B cell (primary cell): ENCODE results near the gene UBL4A. TPM values are rescaled to one million over a fixed set of nuclear protein-coding genes. Genes with fewer than 3 reads are reported as not detected.

Experiments
- ATAC-seq: fragments of 200-7000 bp; cut with Tn5 transposase; one replicate; pipeline ENCODE4 v1.10.0; 2021; ENCODE audit warnings: low read depth, mild to moderate bottlenecking, moderate number of reproducible peaks, moderate library complexity
- CTCF ChIA-PET: fragments of 350-600 bp; sonication (Branson Sonifier 250); formaldehyde crosslinking; loops from one replicate; lab custom pipeline; 2021; ENCODE audit warnings: antibody characterized with exemption, inconsistent platforms; lab: Charles Lee
- POLR2A ChIA-PET: fragments of 350-600 bp; sonication (Branson Sonifier 250); formaldehyde crosslinking; loops from one replicate; lab custom pipeline; 2021; ENCODE audit warnings: antibody characterized with exemption; lab: Charles Lee
- DNase-seq: peaks from one replicate; pipeline ENCODE4 v3.0.0; 2013
- H2AFZ ChIP-seq: 2 replicates; pipeline ENCODE4 v1.6.1; 2012; ENCODE audit warnings: mild to moderate bottlenecking, low read depth, low read length; ENCODE audit not compliant: insufficient read depth, poor library complexity, severe bottlenecking
- H3K27ac ChIP-seq, 2 donors: 1 replicate in 1 of 2; 2 replicates in 1 of 2; pipeline ENCODE4 v1.5.1; 2012 to 2013; ENCODE audit warnings: low read length in 2 of 2, mild to moderate bottlenecking in 2 of 2, moderate library complexity in 1 of 2
- H3K27me3 ChIP-seq, 4 experiments: fragments of 200-600 bp in 1 of 4; sonication (generic) in 1 of 4; replicated peaks in 1 of 4; 1 replicate in 2 of 4; 2 replicates in 2 of 4; pipeline versions ENCODE4 v1.6.1 to v1.7.0; 2013 to 2016; ENCODE audit warnings: low read length in 3 of 4, mild to moderate bottlenecking in 2 of 4, mixed read lengths in 1 of 4, moderate library complexity in 1 of 4; ENCODE audit not compliant: insufficient read depth in 4 of 4, control insufficient read depth in 3 of 4; ENCODE audit errors: control extremely low read depth in 1 of 4
- H3K36me3 ChIP-seq, 2 experiments: replicated peaks in 1 of 2; 1 replicate in 1 of 2; 2 replicates in 1 of 2; pipeline versions ENCODE4 v1.6.1 to v1.7.1; 2013; ENCODE audit warnings: low read length in 1 of 2; ENCODE audit not compliant: insufficient read depth in 2 of 2, control insufficient read depth in 1 of 2; ENCODE audit errors: control extremely low read depth in 1 of 2, extremely low read depth in 1 of 2
- H3K4me1 ChIP-seq, 2 donors: fragments of 200-600 bp in 1 of 2; sonication (generic) in 1 of 2; 1 replicate in 1 of 2; 2 replicates in 1 of 2; pipeline versions ENCODE4 v1.5.1 to v1.6.1; 2013 to 2017; ENCODE audit warnings: low read length in 2 of 2; ENCODE audit not compliant: control insufficient read depth in 2 of 2, insufficient read depth in 2 of 2
- H3K4me2 ChIP-seq: replicated peaks from 2 replicates; pipeline ENCODE3; 2012; ENCODE audit warnings: mild to moderate bottlenecking, low read depth, low read length; ENCODE audit not compliant: poor library complexity, severe bottlenecking
- H3K4me3 ChIP-seq, 5 experiments: fragments of 200-600 bp in 1 of 5; sonication (generic) in 1 of 5; 1 replicate in 3 of 5; 2 replicates in 2 of 5; pipeline versions ENCODE4 v1.5.1 to v1.7.0; 2011 to 2016; ENCODE audit warnings: low read length in 4 of 5, mild to moderate bottlenecking in 4 of 5, low read depth in 2 of 5, control low read depth in 1 of 5, moderate library complexity in 1 of 5; ENCODE audit not compliant: insufficient read depth in 1 of 5; ENCODE audit errors: control extremely low read depth in 1 of 5, extremely low read depth in 1 of 5
- H3K79me2 ChIP-seq: fragments of 200-600 bp; sonication (generic); one replicate; pipeline ENCODE4 v1.6.0; 2016; ENCODE audit warnings: low read length; ENCODE audit not compliant: control insufficient read depth, insufficient read depth
- H3K9ac ChIP-seq: fragments of 200-600 bp; sonication (generic); 2 replicates; pipeline ENCODE4 v1.6.1; 2017; ENCODE audit warnings: mild to moderate bottlenecking, low read length, moderate library complexity
- H3K9me3 ChIP-seq, 3 donors: one replicate each; pipeline versions ENCODE4 v1.6.1 to v1.7.1; 2013; ENCODE audit warnings: low read length in 2 of 3; ENCODE audit not compliant: control insufficient read depth in 2 of 3, insufficient read depth in 1 of 3; ENCODE audit errors: control extremely low read depth in 1 of 3
- H4K20me1 ChIP-seq: 2 replicates; pipeline ENCODE4 v1.6.0; 2012; ENCODE audit warnings: mild to moderate bottlenecking, low read length; ENCODE audit not compliant: insufficient read depth, control insufficient read depth, poor library complexity, severe bottlenecking
- H3K27ac Mint-ChIP-seq: one replicate; pipeline ENCODE4 v1.8.0; 2021; ENCODE audit warnings: mixed read lengths
- H3K27me3 Mint-ChIP-seq: one replicate; pipeline ENCODE4 v1.8.0; 2021; ENCODE audit warnings: mixed read lengths
- H3K4me1 Mint-ChIP-seq: one replicate; pipeline ENCODE4 v1.8.0; 2021; ENCODE audit warnings: mixed read lengths
- H3K4me3 Mint-ChIP-seq: one replicate; pipeline ENCODE4 v1.8.0; 2021; ENCODE audit warnings: mixed read lengths
- H3K9me3 Mint-ChIP-seq: one replicate; pipeline ENCODE4 v1.8.0; 2022; ENCODE audit warnings: mixed read lengths; ENCODE audit not compliant: insufficient read depth
- EZH2 ChIP-seq: IDR thresholded peaks from 2 replicates; pipeline ENCODE4 v1.6.1; 2012; ENCODE audit warnings: borderline replicate concordance, low read depth, mild to moderate bottlenecking, moderate library complexity, low read length; ENCODE audit not compliant: insufficient read depth, poor library complexity, severe bottlenecking
- WGBS: methylation state at CpG from one replicate; pipeline ENCODE4 v1.1.5; 2013; ENCODE audit warnings: missing lambda C conversion rate; ENCODE audit not compliant: insufficient coverage; 5-methylcytosine and 5-hydroxymethylcytosine counted together
- intact Hi-C: fragments of 100-400 bp; cut with micrococcal nuclease; formaldehyde crosslinking; loops from one replicate; pipeline ENCODE4 v1.10.0; 2022
- polyA plus RNA-seq: library from polyadenylated mRNA; depleted of rRNA; stranded (reverse); fragments of >200 nt; gene quantifications from 2 replicates; pipeline ENCODE4 v1.2.3, GENCODE V29; 2012
- total RNA-seq, 2 donors: library from RNA; stranded (reverse); fragments of 120-200 nt in 1 of 2; gene quantifications; 1 replicate in 1 of 2; 2 replicates in 1 of 2; pipeline versions ENCODE4 v1.2.3 to v1.2.4, GENCODE V29; 2013 to 2022
- TF ChIP-seq, protein P1 (sequence below): fragments of 200-600 bp; IDR thresholded peaks from one replicate; pipeline ENCODE4 v1.8.0; 2022; ENCODE audit warnings: antibody characterized with exemption, mild to moderate bottlenecking

The UBL4A gene
- total and polyA plus RNA-seq, 2 donors (not counting 1 experiment from before 2014, with no cell fraction given), result 13.1 to 23.3 TPM

DNA sequence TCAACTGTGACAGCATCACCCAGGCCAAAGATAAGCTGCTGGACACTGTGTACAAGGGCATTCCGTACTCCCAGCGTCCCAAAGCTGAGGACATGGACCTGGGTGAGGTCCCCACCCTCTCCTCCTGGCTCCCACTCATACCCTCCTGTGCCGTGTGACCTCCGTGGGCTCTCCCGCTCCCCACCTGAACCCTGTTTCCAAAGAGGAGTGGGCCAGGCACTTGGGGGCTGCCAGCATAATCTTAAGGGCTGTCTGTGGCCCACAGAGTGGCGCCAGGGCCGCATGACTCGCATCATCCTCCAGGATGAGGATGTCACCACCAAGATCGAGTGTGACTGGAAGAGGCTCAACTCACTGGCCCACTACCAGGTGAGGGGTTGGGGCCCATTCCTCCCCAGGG lies 17.3 kb downstream of the UBL4A start:
- Histone ChIP-seq H4K20me1 (no peaks in the 10 kb centered on the region), H3K4me2 (no peak overlapping the region), H3K79me2 (no peaks in the 10 kb centered on the region), H2AFZ (no peak overlapping the region), H3K9ac (no peak overlapping the region), H3K27me3 (no peaks in the 10 kb centered on the region), H3K27ac (no peak overlapping the region), H3K4me3 (no peak overlapping the region), H3K36me3 (peaks cover 0 to 35% of the 10 kb centered on the region in 2 experiments), H3K9me3 (no peaks in the 10 kb centered on the region), H3K4me1 (no peaks in the 10 kb centered on the region)
- TF ChIP-seq, protein P1, sequence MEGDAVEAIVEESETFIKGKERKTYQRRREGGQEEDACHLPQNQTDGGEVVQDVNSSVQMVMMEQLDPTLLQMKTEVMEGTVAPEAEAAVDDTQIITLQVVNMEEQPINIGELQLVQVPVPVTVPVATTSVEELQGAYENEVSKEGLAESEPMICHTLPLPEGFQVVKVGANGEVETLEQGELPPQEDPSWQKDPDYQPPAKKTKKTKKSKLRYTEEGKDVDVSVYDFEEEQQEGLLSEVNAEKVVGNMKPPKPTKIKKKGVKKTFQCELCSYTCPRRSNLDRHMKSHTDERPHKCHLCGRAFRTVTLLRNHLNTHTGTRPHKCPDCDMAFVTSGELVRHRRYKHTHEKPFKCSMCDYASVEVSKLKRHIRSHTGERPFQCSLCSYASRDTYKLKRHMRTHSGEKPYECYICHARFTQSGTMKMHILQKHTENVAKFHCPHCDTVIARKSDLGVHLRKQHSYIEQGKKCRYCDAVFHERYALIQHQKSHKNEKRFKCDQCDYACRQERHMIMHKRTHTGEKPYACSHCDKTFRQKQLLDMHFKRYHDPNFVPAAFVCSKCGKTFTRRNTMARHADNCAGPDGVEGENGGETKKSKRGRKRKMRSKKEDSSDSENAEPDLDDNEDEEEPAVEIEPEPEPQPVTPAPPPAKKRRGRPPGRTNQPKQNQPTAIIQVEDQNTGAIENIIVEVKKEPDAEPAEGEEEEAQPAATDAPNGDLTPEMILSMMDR, result no peak
- no peak for TF ChIP-seq EZH2
- no peak overlapping the region for H3K27ac Mint-ChIP-seq
- CTCF ChIA-PET, result no interaction called here
- no peaks in the 10 kb centered on the region for H3K9me3 Mint-ChIP-seq
- intact Hi-C loops, result no loop called here
- H3K27me3 Mint-ChIP-seq, result no peaks in the 10 kb centered on the region
- H3K4me1 Mint-ChIP-seq, result no peaks in the 10 kb centered on the region
- no peak overlapping the region for H3K4me3 Mint-ChIP-seq
- DNase-seq, result no peak
- WGBS, result 98% methylated on average over 6 of the region's 9 CpGs
- no peak for ATAC-seq
- POLR2A ChIA-PET, result no interaction called here

DNA sequence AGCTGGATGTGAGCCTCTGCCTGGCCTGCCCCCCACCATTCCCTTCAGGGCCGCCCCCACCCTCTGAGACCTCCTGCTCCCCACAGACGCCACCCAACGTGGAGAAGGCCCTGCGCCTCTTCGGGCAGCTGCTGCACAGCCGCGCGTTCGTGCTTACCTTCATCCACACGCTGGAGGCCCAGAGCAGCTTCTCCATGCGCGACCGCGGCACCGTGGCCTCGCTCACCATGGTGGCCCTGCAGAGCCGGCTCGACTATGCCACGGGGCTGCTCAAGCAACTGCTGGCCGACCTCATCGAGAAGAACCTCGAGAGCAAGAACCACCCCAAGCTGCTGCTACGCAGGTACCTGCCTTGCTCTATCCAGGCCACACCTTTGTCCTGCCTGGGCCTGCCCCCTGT lies 18.2 kb downstream of the UBL4A start:
- no peaks in the 10 kb centered on the region for H4K20me1 ChIP-seq
- DNase-seq, result no peak
- POLR2A ChIA-PET, result no interaction called here
- intact Hi-C loops, result no loop called here
- no peak overlapping the region for H3K9ac ChIP-seq
- no peaks in the 10 kb centered on the region for H3K4me1 Mint-ChIP-seq
- no peaks in the 10 kb centered on the region for H3K27me3 Mint-ChIP-seq
- no peaks in the 10 kb centered on the region for H3K9me3 ChIP-seq
- no peak overlapping the region for H3K4me3 ChIP-seq
- 98% methylated on average over 19 of the region's 23 CpGs for WGBS
- H3K27ac ChIP-seq, result no peak overlapping the region
- H3K4me2 ChIP-seq, result no peak overlapping the region
- no peaks in the 10 kb centered on the region for H3K9me3 Mint-ChIP-seq
- TF ChIP-seq EZH2, result no peak
- TF ChIP-seq, protein P1, result no peak
- H2AFZ ChIP-seq, result no peak overlapping the region
- H3K27ac Mint-ChIP-seq, result no peak overlapping the region
- no peaks in the 10 kb centered on the region for H3K27me3 ChIP-seq
- CTCF ChIA-PET, result no interaction called here
- H3K4me1 ChIP-seq, result no peaks in the 10 kb centered on the region
- H3K36me3 ChIP-seq, result peaks cover 0 to 35% of the 10 kb centered on the region in 2 experiments
- ATAC-seq, result no peak
- H3K79me2 ChIP-seq, result no peaks in the 10 kb centered on the region
- no peak overlapping the region for H3K4me3 Mint-ChIP-seq
